ENCODE data around the gene ARHGAP25.

The ARHGAP25 gene

DNA sequence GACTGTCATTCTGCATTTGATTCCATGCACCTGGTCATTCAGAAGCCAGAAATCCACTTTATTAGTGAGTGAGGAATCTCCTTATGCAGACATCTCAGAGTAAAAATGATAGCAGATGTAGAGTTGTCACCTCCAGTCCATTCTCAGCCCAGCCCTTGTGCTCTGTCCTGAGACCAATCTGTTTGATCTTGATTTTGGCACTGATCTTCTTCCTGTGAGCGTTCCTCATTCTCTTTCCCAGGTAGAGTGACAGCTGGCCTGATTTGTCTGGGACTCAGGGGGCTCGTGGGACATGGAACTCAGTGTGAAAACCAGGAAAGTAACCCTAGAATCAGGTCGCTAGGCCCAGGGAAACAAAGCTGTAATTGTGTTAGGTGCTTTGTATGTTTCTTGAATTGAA is 8.9 kb downstream of the ARHGAP25 start:
- no peak for DNase-seq

DNA sequence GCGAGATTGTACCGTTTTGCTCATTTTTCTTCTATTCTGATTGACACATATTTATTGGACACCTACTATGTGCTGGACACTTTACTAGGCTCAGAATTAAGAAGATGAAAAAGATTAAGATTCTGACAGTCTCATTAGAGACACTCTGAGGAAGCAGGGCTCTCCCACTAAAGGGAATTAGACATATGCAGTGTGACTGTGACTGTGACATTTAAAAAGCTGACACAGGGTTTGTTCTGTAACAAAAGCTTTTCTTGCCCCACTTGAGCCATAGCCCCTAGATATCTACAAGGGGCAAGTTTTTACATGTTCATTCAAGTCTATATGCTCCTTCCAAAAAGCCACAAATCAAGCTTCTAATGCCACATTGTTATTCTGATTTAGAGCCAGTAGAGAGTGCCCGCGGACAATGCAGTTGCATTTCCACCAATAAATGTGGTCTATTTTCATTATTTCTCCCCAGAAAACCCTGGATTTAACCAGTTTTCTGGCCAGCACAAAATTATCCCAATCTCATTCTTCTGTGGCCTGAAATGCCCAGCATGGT is 9.8 kb downstream of the ARHGAP25 start:
- DNase-seq, result no peak

DNA sequence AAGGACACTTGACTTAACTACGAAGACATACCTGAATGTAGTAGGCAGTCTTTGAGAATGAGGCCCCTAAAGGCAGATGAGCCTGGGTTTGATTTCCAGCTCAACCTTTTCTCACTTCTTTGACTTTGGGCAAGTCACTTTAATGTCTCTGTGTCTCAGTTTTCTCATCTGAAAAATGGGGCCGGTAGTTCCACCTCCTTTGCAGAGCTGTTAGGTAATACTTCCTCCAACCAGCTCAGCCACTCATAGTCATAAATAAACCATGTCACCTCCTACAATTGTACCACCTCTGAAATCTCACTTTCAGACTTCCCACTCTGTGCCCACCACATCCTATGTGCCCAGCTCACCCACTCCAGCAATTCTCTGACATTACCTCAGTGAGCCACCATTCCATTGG is 10.4 kb downstream of the ARHGAP25 start:
- DNase-seq, result no peak

DNA sequence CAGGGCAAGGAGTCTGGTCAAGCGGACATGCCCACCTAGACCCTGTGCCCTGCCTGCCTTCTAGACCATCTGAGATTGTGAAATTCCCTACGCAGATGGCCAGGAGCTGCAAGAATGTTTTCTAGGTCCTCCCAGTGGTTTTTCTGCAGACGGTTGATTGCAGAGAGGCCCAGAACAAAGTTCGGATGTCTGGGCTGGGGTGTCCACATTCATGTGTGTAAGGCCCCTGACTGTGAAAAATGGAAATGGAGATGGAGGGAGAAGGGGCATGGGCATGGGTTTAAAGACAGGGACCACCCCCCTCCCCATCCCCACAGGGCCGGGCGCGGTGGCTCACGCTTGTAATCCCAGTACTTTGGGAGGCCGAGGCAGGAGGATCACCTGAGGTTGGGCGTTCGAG is 11.8 kb downstream of the ARHGAP25 start:
- DNase-seq, result no peak

DNA sequence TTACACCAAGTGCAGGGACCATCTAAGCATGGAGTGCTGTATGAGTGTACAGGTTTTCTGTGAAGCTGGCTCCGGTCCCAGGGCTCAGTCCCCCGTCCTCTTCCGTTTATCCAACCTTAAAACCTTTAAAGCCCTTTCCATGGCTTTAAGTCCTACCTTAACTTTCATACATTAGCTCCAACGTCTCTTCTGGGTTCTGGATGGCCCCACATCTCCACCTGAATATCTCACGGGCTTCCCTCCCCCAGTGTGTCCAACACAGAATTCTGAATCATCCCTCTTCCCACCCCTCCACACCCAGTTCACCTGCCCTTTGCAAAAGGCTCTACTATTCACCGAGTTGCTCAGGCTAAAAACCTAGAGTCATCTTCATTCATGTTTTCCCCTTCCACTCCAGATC is 12.8 kb downstream of the ARHGAP25 start:
- DNase-seq, result no peak

DNA sequence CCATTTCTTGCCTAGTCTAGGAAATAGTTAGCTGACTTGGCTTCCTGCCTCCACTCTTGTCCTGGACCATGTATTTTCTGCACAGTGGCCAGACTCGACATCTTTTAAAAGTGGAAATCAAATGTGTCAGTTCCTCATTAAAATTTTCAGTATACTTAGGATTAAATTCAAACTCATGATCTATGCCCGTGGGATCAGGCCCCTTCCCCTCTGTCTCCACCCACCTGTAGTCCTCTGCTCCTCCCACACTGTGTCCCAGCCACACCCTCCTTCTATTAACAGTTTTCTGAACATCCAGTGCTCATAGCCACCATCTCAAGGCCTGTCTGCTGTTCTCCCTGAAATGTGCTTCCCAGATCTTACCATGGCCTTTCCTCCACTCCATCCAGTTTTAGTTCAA is 13.3 kb downstream of the ARHGAP25 start:
- no peak for DNase-seq

DNA sequence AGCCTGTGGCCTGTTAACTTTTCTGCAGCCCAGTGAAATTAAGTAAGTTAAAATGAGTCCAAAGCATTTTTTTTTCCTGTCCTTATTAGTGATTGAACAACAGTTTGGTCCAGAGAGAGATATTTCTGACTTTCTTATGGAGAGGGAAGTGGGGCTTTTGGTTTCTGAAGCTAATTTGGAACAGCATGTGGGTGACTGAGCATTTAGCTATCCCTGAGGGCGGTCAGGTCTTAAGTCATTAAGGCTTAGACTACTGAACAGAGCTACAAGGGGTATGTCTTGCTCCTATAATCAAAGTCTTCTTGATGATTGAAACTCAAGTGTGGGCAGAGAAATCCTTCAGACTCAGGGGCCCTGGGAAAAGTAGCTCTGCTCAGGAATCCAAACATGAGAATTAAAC is 14.0 kb downstream of the ARHGAP25 start:
- no peak for DNase-seq

DNA sequence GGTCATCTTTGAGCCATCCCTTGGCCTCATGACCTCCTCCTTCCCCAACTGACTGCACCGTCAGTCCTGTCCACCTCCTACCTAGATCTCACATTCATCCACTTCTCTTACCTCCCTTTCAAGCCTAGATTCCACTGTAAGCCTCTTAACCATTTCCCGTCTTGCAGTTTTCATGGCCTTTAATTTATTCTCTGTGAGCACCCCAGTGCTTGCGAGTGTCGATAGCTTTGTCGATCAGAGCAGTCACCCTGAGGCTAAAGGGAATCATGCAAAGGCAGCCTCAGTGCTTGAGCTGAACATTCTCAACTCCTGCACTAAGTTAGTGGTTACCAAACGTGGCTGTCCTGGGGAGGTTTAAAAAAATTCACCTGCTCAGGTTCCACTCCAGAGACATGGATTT is 14.7 kb downstream of the ARHGAP25 start:
- DNase-seq, result no peak

DNA sequence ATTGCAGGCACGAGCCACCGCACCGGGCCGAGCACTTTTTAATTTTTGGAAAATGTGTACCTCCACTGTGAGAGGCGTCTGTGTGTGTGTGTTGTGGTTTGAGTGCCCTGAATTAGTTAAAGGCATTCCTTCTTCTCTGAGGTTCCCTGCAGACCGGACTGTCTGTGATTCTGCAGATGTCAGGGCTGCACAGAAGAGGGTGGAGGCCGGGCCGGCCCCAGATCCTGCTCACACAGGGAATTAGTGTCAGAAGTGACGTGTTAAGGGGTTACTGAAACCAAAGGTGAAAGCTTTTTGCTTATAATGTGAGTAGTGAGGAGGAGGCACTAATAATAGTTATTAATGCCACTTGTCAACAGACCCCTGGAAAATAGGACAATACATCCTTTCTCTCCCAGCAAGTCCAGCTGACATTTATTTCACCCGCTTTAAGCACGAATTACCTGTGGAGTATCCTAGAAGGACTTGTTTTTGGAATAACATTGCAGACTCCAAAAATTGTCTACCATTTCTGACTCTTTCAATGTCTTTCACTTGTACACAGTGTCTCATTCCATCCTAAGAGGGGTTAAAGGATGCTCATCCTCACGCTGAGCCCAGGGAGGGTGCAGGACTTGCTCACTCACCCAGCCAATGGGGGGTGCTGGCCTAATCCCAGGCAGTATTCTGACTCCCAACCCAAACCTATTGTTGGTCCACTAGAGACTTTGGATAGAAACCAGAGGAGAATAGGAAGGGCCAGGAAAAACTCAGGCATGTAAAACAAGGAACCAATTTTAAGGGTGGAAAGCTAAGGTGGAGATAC is 16.2 kb downstream of the ARHGAP25 start:
- no peak for DNase-seq

DNA sequence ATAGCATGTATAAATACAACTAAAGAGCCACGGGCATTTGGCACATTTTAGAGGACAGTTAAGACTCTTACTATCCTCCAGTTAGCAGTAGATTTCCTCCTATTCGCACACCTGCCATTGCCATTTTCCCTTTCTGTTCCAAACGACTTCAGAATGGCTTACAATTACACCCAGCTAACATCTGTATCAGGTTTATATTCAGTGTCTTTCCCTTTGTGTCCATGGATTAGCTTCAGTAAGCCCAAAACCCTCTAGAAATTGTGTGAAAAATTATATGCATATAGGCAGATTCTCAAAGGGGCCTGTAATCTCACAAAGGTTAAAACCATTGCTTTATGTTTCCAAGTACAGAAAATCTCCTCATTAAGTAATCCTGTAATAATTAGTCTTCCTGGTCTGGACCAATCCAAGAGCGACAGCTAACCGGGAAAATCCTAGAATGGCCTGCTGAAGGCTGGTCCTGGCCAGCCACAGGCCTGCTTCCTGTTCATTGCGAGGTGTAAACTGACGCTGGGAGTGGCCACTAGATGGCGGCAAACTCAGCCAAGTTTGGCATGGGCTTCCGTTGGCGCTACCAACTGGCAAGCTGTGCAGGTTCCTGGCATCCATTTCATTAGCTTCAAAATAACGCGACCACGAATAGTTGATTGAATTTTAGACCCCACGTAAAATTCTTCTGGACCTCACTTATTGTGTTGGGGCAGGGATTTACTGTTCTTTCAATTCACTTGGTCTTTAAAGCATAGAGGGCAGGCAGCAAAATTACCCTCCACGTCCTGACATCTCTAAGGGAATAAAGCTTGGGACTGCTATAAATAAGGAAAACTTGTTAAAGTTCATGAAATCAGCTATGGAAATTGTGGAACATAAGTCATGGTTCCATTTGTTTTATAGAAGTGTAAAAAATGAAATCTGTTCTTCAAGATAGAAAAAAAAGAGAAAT is 17.1 kb downstream of the ARHGAP25 start:
- peak; percentile 68 for DNase-seq

DNA sequence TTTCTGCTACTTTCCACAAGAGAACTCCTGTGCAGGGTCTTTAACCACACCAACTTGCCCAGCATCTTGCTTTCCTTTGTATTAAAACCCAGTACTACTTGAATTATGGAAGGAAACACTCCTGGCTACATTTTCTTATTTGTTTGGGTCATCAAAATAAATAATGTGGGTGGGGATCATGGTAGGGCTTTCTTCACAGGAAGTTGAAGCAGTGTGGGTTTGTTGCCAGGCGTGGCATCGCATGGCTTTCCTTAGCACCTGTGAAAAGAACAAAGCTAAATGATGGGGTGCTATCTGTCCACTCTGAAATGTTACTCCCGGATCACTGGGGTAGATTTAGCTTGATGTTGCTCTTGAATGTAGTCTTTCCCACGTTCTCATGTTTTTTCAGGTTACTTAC is 18.7 kb downstream of the ARHGAP25 start:
- no peak for DNase-seq

DNA sequence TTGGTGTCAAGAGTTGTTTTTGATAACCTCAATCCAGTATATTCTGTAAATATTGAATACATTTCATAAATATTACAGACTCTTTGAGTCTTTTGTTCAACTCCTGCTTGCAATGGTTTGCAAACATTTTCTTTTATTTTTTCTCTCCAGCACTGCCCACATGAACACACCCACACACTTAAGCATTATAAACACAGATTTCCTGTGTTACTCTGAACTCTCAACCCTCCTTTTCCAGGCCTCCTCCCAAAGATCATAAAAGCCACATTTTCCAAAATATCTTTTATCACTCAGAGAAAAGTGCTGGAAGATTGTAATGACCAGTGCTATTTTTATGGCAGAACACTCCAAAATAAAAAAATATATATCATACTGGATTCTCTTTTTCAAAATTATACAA is 20.5 kb downstream of the ARHGAP25 start:
- DNase-seq, result no peak

DNA sequence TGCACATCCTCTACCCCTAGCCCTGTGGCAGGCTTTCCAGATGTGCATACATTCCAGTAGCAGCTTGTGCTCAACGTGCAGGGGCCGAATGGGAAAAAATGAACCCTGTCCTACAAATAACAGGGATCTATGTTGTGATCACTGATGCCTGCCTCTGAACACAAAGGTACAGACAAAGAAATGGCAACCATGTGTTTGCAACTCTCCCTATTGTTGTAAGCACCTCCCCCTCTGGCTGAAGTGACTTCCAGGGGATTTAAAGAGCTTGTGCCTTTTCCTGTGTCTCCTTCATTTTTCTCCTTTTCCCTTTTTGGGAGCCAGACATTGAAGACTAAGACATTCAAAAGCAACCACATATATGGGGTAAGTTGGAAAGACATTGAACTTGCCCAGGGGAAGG is 21.6 kb downstream of the ARHGAP25 start:
- no peak for DNase-seq

DNA sequence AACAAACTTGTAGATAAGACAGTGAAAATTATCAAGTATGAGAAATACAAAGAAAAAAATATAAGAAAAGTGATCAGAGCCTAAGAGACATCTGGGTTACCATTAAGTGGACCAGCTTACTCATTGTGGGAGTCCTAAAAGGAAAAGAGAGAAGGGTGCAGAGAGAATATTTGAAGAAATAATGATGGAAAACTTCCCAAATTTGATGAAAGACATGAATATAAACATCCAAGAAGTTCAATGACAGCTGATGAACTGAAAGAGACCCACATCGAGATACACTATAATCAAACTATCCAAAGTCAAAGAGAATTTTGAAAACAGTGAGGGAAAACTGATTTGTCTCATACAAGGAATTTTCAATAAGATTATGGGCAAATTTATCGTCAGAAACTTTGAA is 22.5 kb downstream of the ARHGAP25 start:
- DNase-seq, result no peak

DNA sequence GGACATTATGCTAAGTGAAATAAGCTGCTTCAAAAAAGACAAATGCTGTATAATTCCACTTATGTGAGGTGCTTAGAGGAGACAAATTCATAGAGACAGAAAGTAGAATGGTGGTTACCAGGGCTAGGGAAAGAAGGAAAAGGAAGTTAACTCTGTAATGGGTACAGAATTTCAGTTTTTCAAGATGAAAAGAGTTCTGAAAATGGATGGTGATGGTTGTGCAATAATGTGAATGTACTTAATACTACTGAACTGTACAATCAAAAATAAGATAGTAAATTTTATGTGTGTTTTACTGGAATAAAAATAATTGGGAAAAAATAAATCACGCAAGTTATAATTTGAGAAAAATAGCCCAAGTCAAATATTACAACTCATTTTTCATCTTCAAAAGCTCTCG is 27.5 kb downstream of the ARHGAP25 start:
- no peak for DNase-seq

DNA sequence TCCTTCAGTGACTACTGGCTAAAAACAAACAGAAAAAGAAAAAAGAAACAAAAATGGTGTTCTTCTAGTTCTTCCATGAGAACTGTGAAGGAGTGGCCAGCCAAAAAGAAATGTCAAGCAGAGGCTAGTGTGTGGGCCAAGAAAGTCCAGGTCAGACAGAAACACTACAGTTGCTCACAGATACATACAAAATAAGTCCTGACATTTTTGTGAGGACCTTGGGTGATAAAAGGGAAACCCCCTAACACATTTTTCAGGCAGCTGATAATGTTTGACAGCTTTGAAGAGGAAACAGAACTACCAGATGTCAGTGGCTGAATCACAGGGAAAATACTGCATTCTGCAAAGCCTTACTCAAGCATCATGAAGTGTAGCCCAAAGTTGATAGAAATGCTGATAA is 28.1 kb downstream of the ARHGAP25 start:
- DNase-seq, result no peak

DNA sequence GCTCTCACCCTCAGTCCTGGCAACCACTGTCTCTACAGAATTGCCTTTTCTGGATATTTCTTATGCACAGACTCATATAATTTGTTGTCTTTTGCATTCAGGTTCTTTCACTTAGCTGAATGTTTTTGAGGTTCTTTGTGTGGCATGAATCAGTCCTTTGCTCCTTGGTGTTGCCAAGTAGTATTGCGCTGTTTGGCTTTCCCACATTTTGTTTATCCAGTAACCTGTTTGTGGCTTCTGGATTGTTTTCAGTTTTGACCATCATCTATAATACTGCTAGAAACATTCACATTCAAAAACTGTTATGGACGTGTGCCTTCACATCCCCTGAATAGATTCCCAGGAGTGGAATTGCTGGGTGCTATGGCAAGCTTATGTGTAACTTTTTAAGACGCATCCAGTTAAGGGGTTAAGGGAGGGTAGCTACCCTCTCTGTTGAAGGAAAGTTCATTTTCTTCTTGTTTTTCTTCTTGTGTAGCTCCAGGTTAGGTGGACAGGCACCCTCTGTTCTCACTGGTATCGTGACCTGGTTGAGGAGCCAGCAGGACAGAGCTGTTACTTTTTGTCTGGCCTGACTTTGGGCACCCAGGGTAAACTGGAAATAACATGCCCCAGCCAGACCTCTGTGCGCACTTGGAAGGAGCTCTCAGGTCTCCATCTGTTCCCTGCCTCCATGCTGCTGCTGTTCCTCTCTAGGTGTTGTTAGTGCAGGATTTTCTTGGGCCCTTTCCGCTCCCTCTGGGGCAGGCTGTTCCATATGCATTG is 29.6 kb downstream of the ARHGAP25 start:
- no peak for DNase-seq

DNA sequence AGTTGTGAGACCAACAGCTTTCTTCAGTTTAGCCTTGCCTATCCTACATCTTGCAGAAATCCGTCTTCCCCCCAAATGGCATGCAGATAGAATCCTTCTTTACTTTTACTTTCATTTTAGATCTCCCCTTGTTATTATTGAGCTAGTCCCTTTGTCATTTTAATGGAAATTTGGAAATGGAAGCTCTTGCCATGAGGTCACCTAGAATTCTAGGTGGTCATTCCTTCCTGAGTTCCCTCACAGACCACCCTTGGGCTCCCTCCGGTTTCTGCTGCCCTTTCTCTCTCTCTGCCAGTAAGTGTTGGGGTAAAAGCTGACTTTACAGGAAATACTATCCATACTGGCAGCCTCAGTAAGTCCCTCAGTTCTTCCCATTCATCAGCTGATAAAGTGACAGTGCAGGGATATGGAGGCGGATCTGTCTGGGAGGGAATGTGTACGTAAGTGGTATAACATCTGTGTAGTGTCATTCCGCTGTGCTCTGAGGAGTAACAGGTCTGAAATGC is 30.2 kb downstream of the ARHGAP25 start:
- DNase-seq, result no peak

DNA sequence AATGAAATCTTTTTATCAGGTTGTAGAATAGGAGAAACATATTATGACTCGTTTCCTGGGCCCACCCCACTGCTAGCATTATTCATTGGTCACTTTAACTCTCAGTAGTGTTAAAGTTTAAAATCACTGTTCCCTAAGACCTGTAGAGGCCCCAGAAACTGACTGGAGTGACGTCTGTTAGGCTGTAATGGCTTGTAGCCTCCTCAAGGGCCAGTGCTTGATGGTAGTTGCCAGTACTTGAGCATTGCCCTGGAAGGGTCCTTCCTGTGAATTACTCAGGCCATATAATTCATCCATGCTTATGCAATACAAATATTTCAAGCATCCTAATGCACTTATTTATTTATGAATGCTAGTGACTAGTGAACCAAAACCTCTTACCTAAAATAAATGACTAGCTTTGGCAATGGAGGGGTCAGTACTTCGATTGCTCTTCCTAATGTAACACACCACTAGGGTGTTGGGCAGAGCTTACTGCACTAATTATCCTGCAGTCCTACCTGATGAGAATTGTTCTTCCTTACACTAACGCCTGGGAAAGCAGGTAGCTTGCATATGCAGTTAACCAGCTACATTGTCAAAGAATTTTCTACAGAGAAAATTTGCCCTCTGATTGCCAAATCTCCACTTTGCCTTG is 31.2 kb downstream of the ARHGAP25 start:
- no peak for DNase-seq

DNA sequence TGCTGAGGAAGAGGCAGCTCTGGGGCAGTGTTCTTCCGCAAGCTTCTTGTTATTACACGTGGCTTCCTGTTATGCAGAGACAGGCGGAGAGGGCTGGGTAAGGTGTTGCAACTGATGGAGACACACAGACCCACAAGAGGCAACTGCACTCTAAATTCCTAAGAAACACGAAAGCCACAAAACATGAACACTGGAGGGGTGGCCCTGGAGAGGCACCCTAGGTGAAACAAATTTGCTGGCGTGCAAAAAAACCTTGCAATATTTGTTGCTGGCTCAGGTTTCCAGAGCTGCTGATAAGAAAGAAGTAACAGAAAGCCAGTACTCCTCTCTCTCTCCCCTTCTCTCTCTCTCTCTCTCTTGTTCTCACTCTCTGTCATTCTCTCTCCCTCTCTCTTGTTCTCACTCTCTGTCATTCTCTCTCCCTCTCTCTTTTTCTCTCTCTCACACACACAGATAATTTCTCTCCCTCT is 31.8 kb downstream of the ARHGAP25 start:
- DNase-seq, result no peak

DNA sequence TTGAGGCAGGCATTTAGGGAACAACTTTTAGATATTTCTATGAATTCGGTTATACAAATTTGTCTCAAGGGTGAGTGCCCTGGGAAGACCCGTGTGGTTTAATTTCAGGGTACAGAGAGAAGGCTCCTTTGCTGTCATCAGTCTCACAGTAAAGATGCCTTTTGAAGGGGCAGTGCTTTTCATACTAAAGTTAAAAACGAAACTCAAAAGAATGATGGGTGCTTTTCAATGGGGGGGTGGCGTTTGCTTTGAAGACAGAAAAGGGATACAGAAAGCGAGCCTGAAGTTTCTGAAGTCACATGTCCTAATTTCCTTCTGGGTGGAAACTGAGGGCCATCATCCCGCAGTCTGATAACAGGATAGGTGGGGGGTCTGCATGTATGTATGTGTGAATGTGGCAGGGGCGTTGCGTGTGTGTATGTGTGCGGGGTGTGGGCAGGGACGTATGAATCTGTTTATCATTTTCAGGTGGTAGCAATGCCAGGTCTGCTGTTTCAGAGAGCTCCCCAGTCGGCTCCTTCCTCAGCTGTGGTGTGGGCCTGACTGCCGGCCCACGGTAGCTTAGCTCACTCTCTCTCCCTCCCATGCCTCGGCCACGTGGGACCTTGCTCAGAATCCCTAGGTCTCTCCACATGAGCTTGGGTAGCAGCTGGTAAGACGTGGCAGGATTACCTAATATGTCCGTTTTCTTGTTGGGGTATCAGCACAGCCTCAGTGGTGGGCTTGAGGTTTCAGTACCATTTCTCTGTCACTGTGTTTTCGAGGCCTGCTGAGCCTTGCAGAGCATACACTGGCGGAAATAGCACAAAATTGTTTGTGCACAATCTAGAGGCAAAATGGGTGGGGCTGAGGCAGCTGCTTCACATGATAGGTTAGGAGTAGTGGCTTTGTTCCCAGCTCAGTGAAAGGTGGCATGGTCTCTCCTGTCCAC is 32.7 kb downstream of the ARHGAP25 start:
- no peak for DNase-seq
